GF-D8 (cell line): ENCODE results near the gene CFAP97D2.
A peak's percentile ranks its signal among the peaks of the same experiment; 100 is the strongest.
"Not testable (repeated sequence)": the region's sequence is repeated elsewhere in the genome, so short reads cannot be mapped to it uniquely, and the experiment has no call there.

Experiments
- DNase-seq: peaks from one replicate; lab custom pipeline; 2025; lab: John Stamatoyannopoulos, UW

Gene CFAP97D2

GRCh38 chr13:114179087-114179658 is at the start of gene CFAP97D2:
TSS of gene CFAP97D2 (plus strand) at chr13:114179257. CDS start at chr13:114179331, 74 bp downstream.
- DNase-seq = no peak

- peak; percentile 74 for DNase-seq
These were observed 49.4 kb upstream of the CFAP97D2 start for GRCh38 chr13:114129649-114130062.

GRCh38 chr13:114130131-114130836 is 48.8 kb upstream of the CFAP97D2 start:
- no peak for DNase-seq

- DNase-seq = peak; percentile 59
These were observed 48.0 kb upstream of the CFAP97D2 start for GRCh38 chr13:114130837-114131582.

- DNase-seq = no peak
These were observed 47.3 kb upstream of the CFAP97D2 start for GRCh38 chr13:114131583-114132418.

- DNase-seq = peak; percentile 53
These were observed 46.5 kb upstream of the CFAP97D2 start, which contains the start of gene RASA3 for GRCh38 chr13:114132419-114133121. TSS of gene RASA3 (minus strand) at chr13:114132623. CDS start at chr13:114132489, 134 bp downstream.

- not testable (repeated sequence) for DNase-seq
These were observed 45.9 kb upstream of the CFAP97D2 start for GRCh38 chr13:114133126-114133525.

- DNase-seq = not testable (repeated sequence)
These were observed 45.5 kb upstream of the CFAP97D2 start for GRCh38 chr13:114133552-114133951.

GRCh38 chr13:114134111-114134943 is 44.7 kb upstream of the CFAP97D2 start:
- peak; percentile 46 for DNase-seq

GRCh38 chr13:114134944-114135610 is 44.0 kb upstream of the CFAP97D2 start:
- no peak for DNase-seq

GRCh38 chr13:114135731-114136171 is 43.3 kb upstream of the CFAP97D2 start:
- DNase-seq = no peak

GRCh38 chr13:114136576-114136975 is 42.5 kb upstream of the CFAP97D2 start:
- DNase-seq = no peak

- no peak for DNase-seq
These were observed 38.7 kb upstream of the CFAP97D2 start for GRCh38 chr13:114140131-114140905.

GRCh38 chr13:114140906-114141250 is 38.2 kb upstream of the CFAP97D2 start:
- no peak for DNase-seq

- DNase-seq = no peak
These were observed 37.6 kb upstream of the CFAP97D2 start for GRCh38 chr13:114141261-114141996.

- DNase-seq = no peak
These were observed 36.9 kb upstream of the CFAP97D2 start for GRCh38 chr13:114142137-114142550.

- peak; percentile 39 for DNase-seq
These were observed 36.2 kb upstream of the CFAP97D2 start for GRCh38 chr13:114142640-114143490.
